HCT116 (cell line): ENCODE measurements around the gene SNAP91. TPM values are rescaled to one million over a fixed set of nuclear protein-coding genes. Genes with fewer than 3 reads are reported as not detected.

Experiments
- ATAC-seq: fragments of 200-7000 bp; cut with Tn5 transposase; 2 replicates; pipeline ENCODE4 v1.9.1; 2020; ENCODE audit warnings: mild to moderate bottlenecking, moderate library complexity
- BruUV-seq: library from RNA; stranded (reverse); fragments of 400-500 nt; replicated peaks from 2 replicates; lab custom pipeline; 2021; lab: Mats Ljungman, UMichigan
- CTCF ChIA-PET: fragments of 300-600 bp; sonication (Branson Sonifier 250); formaldehyde crosslinking; loops from one replicate; lab custom pipeline; 2021; ENCODE audit warnings: antibody characterized with exemption; lab: Charles Lee
- POLR2A ChIA-PET: fragments of 300-600, 350-600 bp; sonication (Branson Sonifier 250); formaldehyde crosslinking; loops from one replicate; lab custom pipeline; 2021; ENCODE audit warnings: antibody characterized with exemption; lab: Charles Lee
- RAD21 ChIA-PET, 2 experiments: fragments of 300-600 bp; sonication (Branson Sonifier 250); formaldehyde crosslinking; loops; one replicate each; lab custom pipeline; 2023; ENCODE audit warnings: low total read pairs in 2 of 2; ENCODE audit not compliant: uncharacterized antibody in 2 of 2, unreplicated experiment in 2 of 2, low non-redundant PET in 1 of 2; lab: Charles Lee
- DNase-seq: peaks from one replicate; pipeline ENCODE4 v3.0.0-alpha.2; 2010; ENCODE audit warnings: low read depth, low spot score
- H2AFZ ChIP-seq: fragments of 200-600 bp; shearing (Covaris generic), sonication (generic); 2 replicates; pipeline ENCODE4 v1.6.1; 2017; ENCODE audit warnings: low read depth, mixed run types, mixed read lengths, antibody characterized with exemption, low read length; ENCODE audit not compliant: poor library complexity, severe bottlenecking
- H3K27ac ChIP-seq: 2 replicates; pipeline ENCODE4 v1.5.1; 2012; ENCODE audit warnings: low read depth, low read length
- H3K27me3 ChIP-seq: fragments of 200-600 bp; sonication (generic); 2 replicates; pipeline ENCODE4 v1.6.1; 2016; ENCODE audit warnings: mixed run types, low read length, mixed read lengths; ENCODE audit not compliant: insufficient read depth
- H3K36me3 ChIP-seq, 2 experiments: fragments of 200-500 bp in 1 of 2; fragments of 200-600 bp in 1 of 2; sonication (Bioruptor generic) in 1 of 2; sonication (generic) in 1 of 2; 2 replicates each; pipeline versions ENCODE4 v1.5.1 to v1.6.1; 2014 to 2016; ENCODE audit warnings: low read length in 2 of 2, inconsistent platforms in 1 of 2, mixed read lengths in 1 of 2, mixed run types in 1 of 2; ENCODE audit not compliant: insufficient read depth in 2 of 2, control insufficient read depth in 1 of 2
- H3K4me1 ChIP-seq, 2 experiments: fragments of 200-600 bp in 1 of 2; sonication (generic) in 1 of 2; 2 replicates each; pipeline versions ENCODE4 v1.5.1 to v1.6.1; 2012 to 2017; ENCODE audit warnings: low read length in 2 of 2, inconsistent platforms in 1 of 2, mild to moderate bottlenecking in 1 of 2, mixed read lengths in 1 of 2, mixed run types in 1 of 2, moderate library complexity in 1 of 2; ENCODE audit not compliant: insufficient read depth in 2 of 2, control insufficient read depth in 1 of 2
- H3K4me2 ChIP-seq: fragments of 200-600 bp; sonication (generic); 2 replicates; pipeline ENCODE4 v1.6.1; 2017; ENCODE audit warnings: mixed run types, low read length, mixed read lengths
- H3K4me3 ChIP-seq, 2 experiments: fragments of 200-600 bp in 1 of 2; sonication (generic) in 1 of 2; replicated peaks in 1 of 2; 2 replicates each; pipeline ENCODE4 v1.5.1; 2011 to 2016; ENCODE audit warnings: low read length in 2 of 2, control low read depth in 1 of 2, low read depth in 1 of 2, mild to moderate bottlenecking in 1 of 2, mixed read lengths in 1 of 2, mixed run types in 1 of 2
- H3K79me2 ChIP-seq: fragments of 200-600 bp; sonication (generic); 2 replicates; pipeline ENCODE4 v1.6.1; 2017; ENCODE audit warnings: mild to moderate bottlenecking, mixed run types, low read length, moderate library complexity, mixed read lengths; ENCODE audit not compliant: insufficient read depth
- H3K9ac ChIP-seq: fragments of 200-600 bp; sonication (generic); 2 replicates; pipeline ENCODE4 v1.6.1; 2016; ENCODE audit warnings: low read length, mixed read lengths
- H3K9me2 ChIP-seq: fragments of 200-600 bp; sonication (generic), shearing (Covaris generic); 2 replicates; pipeline ENCODE4 v1.6.1; 2017; ENCODE audit warnings: mixed run types, mild to moderate bottlenecking, moderate library complexity; ENCODE audit not compliant: insufficient read depth
- H3K9me3 ChIP-seq, 2 experiments: fragments of 200-500 bp in 1 of 2; fragments of 200-600 bp in 1 of 2; sonication (Bioruptor generic) in 1 of 2; sonication (generic) in 1 of 2; 2 replicates each; pipeline ENCODE4 v1.6.1; 2014 to 2017; ENCODE audit warnings: low read length in 2 of 2, mixed read lengths in 2 of 2, inconsistent platforms in 1 of 2, low read depth in 1 of 2, mild to moderate bottlenecking in 1 of 2, mixed run types in 1 of 2, moderate library complexity in 1 of 2; ENCODE audit not compliant: control insufficient read depth in 1 of 2, insufficient read depth in 1 of 2
- H4K20me1 ChIP-seq: fragments of 200-600 bp; sonication (generic), shearing (Covaris generic); 2 replicates; pipeline ENCODE4 v1.6.1; 2017; ENCODE audit warnings: mixed run types, mild to moderate bottlenecking, moderate library complexity; ENCODE audit not compliant: insufficient read depth
- CEBPB ChIP-seq: IDR thresholded peaks from 2 replicates; pipeline ENCODE4 v1.6.1; 2012; ENCODE audit warnings: low read depth
- EGR1 ChIP-seq: IDR thresholded peaks from 2 replicates; pipeline ENCODE4 v1.6.1; 2012; ENCODE audit warnings: low read depth
- ELF1 ChIP-seq: IDR thresholded peaks from 2 replicates; pipeline ENCODE4 v1.6.1; 2012; ENCODE audit warnings: low read depth, borderline replicate concordance
- JUND ChIP-seq: IDR thresholded peaks from 2 replicates; pipeline ENCODE4 v1.6.1; 2012
- MAX ChIP-seq: IDR thresholded peaks from 2 replicates; pipeline ENCODE4 v1.6.1; 2012
- POLR2A ChIP-seq: IDR thresholded peaks from 2 replicates; pipeline ENCODE4 v1.7.0; 2011; ENCODE audit warnings: borderline replicate concordance; ENCODE audit not compliant: insufficient read depth, insufficient read length; ENCODE audit errors: extremely low read depth
- POLR2AphosphoS5 ChIP-seq: IDR thresholded peaks from 2 replicates; pipeline ENCODE4 v1.6.1; 2011; ENCODE audit warnings: mild to moderate bottlenecking, low read depth, low read length, moderate library complexity
- SRF ChIP-seq: IDR thresholded peaks from 2 replicates; pipeline ENCODE4 v1.6.1; 2012; ENCODE audit warnings: low read depth
- TCF7L2 ChIP-seq: IDR thresholded peaks from 2 replicates; pipeline ENCODE4 v1.7.0; 2011; ENCODE audit warnings: borderline replicate concordance, inconsistent platforms; ENCODE audit not compliant: insufficient read depth, insufficient read length; ENCODE audit errors: extremely low read depth
- ZBTB33 ChIP-seq: IDR thresholded peaks from 2 replicates; pipeline ENCODE4 v1.6.1; 2011; ENCODE audit warnings: mild to moderate bottlenecking, low read length, moderate library complexity; ENCODE audit not compliant: insufficient replicate concordance; ENCODE audit errors: extremely low read depth
- ZFX ChIP-seq: fragments of 450-650 bp; IDR thresholded peaks from 2 replicates; pipeline ENCODE4 v1.6.1; 2017
- ZNF274 ChIP-seq: fragments of 200-500 bp; sonication (Bioruptor generic); IDR thresholded peaks from 2 replicates; pipeline ENCODE4 v1.6.1; 2014; ENCODE audit warnings: mild to moderate bottlenecking, low read depth, low read length, inconsistent platforms
- intact Hi-C: fragments of 100-400 bp; cut with micrococcal nuclease; formaldehyde crosslinking; loops from 2 replicates; pipeline ENCODE4 v1.10.0; 2022
- total RNA-seq: library from RNA; stranded (reverse); gene quantifications from one replicate; pipeline ENCODE4 v1.2.1, GENCODE V29; 2021; ENCODE audit not compliant: unreplicated experiment
- TF ChIP-seq, protein P1 (sequence below): IDR thresholded peaks from 2 replicates; pipeline ENCODE4 v1.6.1; 2012; ENCODE audit warnings: low read depth

Gene SNAP91
- total RNA-seq, 1 experiment from 2014 or later, result not detected

GRCh38 chr6:83597051-83597450 is 111.8 kb downstream of the SNAP91 start:
- Histone ChIP-seq H3K4me1 (no peaks in the 10 kb centered on the region), H3K4me3 (no peak overlapping the region), H4K20me1 (no peaks in the 10 kb centered on the region), H3K27me3 (no peaks in the 10 kb centered on the region), H3K79me2 (no peaks in the 10 kb centered on the region), H3K36me3 (no peaks in the 10 kb centered on the region), H3K9me3 (no peaks in the 10 kb centered on the region), H3K4me2 (no peak overlapping the region), H3K9ac (no peak overlapping the region), H2AFZ (no peak overlapping the region), H3K27ac (no peak overlapping the region), H3K9me2 (no peaks in the 10 kb centered on the region)
- no TSS peak for BruUV-seq
- no peak for TF ChIP-seq ZBTB33
- TF ChIP-seq MAX, result no peak
- ATAC-seq (no peak), DNase-seq (no peak)
- POLR2A ChIA-PET, result no interaction called here
- RAD21 ChIA-PET, result interaction anchor here in 1 of 2 experiments (1.3 kb wide), 1 partner anchor 18 kb away, joined by 3 read pairs; no protein-coding TSS in a partner anchor
- CTCF ChIA-PET, result interaction anchor here (3.9 kb wide), 1 partner anchor 18 kb away, joined by 21 read pairs; no protein-coding TSS in a partner anchor
- intact Hi-C loops, result no loop called here

DNA sequence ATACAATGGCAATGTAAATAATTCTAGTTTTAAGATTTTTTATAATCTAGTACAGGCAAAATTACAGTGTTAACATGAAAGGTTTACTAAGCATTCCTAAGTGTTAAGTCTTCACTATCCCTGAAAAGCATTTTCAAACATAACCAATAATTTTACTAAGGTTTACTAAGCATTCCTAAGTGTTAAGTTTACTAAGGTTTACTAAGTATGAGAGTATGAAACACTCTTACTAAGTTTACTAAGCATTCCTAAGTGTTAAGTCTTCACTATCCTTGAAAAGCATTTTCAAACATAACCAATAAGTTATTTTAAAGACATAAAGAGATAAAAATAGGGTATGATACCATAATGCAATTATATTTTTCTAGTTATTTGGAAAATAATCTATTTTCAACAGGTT is 114.0 kb downstream of the SNAP91 start:
- Histone ChIP-seq H3K27ac (no peak overlapping the region), H3K4me1 (no peaks in the 10 kb centered on the region), H3K4me2 (no peak overlapping the region), H3K4me3 (no peak overlapping the region), H3K79me2 (no peaks in the 10 kb centered on the region), H4K20me1 (no peaks in the 10 kb centered on the region), H3K9me2 (no peaks in the 10 kb centered on the region), H3K36me3 (no peaks in the 10 kb centered on the region), H3K9me3 (no peaks in the 10 kb centered on the region), H2AFZ (no peak overlapping the region)
- intact Hi-C loops, result no loop called here
- CTCF ChIA-PET, result no interaction called here
- no peak for ATAC-seq
- RAD21 ChIA-PET, result no interaction called here
- DNase-seq, result no peak
- POLR2A ChIA-PET, result no interaction called here
- TF ChIP-seq TCF7L2, result no peak
- TF ChIP-seq CEBPB, result no peak
- no peak for TF ChIP-seq ELF1
- TF ChIP-seq ZNF274, result no peak
- no peak for TF ChIP-seq ZFX
- TF ChIP-seq EGR1, result no peak
- no peak for TF ChIP-seq JUND
- TF ChIP-seq POLR2A, result no peak
- TF ChIP-seq, protein P1, sequence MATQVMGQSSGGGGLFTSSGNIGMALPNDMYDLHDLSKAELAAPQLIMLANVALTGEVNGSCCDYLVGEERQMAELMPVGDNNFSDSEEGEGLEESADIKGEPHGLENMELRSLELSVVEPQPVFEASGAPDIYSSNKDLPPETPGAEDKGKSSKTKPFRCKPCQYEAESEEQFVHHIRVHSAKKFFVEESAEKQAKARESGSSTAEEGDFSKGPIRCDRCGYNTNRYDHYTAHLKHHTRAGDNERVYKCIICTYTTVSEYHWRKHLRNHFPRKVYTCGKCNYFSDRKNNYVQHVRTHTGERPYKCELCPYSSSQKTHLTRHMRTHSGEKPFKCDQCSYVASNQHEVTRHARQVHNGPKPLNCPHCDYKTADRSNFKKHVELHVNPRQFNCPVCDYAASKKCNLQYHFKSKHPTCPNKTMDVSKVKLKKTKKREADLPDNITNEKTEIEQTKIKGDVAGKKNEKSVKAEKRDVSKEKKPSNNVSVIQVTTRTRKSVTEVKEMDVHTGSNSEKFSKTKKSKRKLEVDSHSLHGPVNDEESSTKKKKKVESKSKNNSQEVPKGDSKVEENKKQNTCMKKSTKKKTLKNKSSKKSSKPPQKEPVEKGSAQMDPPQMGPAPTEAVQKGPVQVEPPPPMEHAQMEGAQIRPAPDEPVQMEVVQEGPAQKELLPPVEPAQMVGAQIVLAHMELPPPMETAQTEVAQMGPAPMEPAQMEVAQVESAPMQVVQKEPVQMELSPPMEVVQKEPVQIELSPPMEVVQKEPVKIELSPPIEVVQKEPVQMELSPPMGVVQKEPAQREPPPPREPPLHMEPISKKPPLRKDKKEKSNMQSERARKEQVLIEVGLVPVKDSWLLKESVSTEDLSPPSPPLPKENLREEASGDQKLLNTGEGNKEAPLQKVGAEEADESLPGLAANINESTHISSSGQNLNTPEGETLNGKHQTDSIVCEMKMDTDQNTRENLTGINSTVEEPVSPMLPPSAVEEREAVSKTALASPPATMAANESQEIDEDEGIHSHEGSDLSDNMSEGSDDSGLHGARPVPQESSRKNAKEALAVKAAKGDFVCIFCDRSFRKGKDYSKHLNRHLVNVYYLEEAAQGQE, result no peak
- no peak for TF ChIP-seq SRF
- TF ChIP-seq POLR2AphosphoS5, result no peak
- no peak for TF ChIP-seq ZBTB33
- TF ChIP-seq, all 23 proteins: peak for 0
- Histone ChIP-seq H3K27me3 (no peaks in the 10 kb centered on the region), H3K9ac (no peak overlapping the region)
- BruUV-seq, result no TSS peak
